Measurements from ENCODE around the gene PPP1R8.

DNA sequence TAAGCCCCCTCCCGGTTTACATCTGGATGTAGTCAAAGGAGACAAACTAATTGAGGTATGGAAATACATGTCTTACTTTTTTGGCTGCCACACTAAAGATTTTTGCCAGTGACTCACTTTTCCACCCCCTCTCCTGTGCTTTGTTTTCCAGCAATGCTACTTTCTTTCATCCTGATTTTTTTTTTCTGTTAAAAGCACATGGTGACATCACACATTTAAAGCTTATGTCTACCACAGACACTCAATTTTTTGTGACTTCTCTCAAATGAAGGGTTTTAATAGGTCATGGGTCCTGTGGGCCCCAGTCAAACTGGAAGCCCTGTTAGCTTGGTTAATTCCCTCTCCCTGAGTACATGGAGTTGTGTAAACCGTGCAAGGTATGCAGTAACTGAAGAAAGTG lies 2.2 kb downstream of the PPP1R8 start:
- TF ChIP-seq, protein P1, sequence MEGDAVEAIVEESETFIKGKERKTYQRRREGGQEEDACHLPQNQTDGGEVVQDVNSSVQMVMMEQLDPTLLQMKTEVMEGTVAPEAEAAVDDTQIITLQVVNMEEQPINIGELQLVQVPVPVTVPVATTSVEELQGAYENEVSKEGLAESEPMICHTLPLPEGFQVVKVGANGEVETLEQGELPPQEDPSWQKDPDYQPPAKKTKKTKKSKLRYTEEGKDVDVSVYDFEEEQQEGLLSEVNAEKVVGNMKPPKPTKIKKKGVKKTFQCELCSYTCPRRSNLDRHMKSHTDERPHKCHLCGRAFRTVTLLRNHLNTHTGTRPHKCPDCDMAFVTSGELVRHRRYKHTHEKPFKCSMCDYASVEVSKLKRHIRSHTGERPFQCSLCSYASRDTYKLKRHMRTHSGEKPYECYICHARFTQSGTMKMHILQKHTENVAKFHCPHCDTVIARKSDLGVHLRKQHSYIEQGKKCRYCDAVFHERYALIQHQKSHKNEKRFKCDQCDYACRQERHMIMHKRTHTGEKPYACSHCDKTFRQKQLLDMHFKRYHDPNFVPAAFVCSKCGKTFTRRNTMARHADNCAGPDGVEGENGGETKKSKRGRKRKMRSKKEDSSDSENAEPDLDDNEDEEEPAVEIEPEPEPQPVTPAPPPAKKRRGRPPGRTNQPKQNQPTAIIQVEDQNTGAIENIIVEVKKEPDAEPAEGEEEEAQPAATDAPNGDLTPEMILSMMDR (IDR thresholded peaks at IDR 0.05) = no peak
- no peak for TF ChIP-seq POLR2A (IDR thresholded peaks at IDR 0.05)

Measured in adrenal gland (tissue), 5 donors.